Prostate gland (tissue), 2 donors: Measurements from ENCODE around the gene ATP5F1C. TPM values are rescaled to one million over a fixed set of nuclear protein-coding genes. Genes with fewer than 3 reads are reported as not detected.

Experiments
- DNase-seq: peaks from one replicate; pipeline ENCODE4 v3.0.0-alpha.2; 2019; ENCODE audit warnings: low spot score
- H3K27ac ChIP-seq, 2 donors: fragments of 200-600 bp; sonication (generic); 2 replicates each; pipeline ENCODE4 v1.5.1; 2017 to 2019
- H3K27me3 ChIP-seq: fragments of 200-600 bp; sonication (generic); replicated peaks from 2 replicates; pipeline ENCODE4 v1.5.1; 2019; ENCODE audit not compliant: insufficient read depth
- H3K36me3 ChIP-seq, 2 donors: fragments of 200-600 bp; sonication (generic); 1 replicate in 1 of 2; 2 replicates in 1 of 2; pipeline versions ENCODE4 v1.5.1 to v1.8.1; 2017 to 2019
- H3K4me1 ChIP-seq: fragments of 200-600 bp; sonication (generic); replicated peaks from 2 replicates; pipeline ENCODE4 v1.5.1; 2019
- H3K4me3 ChIP-seq, 2 donors: fragments of 200-600 bp; sonication (generic); 2 replicates each; pipeline ENCODE4 v1.5.1; 2017 to 2019
- H3K9me3 ChIP-seq: fragments of 200-600 bp; sonication (generic); 2 replicates; pipeline ENCODE4 v1.5.1; 2017
- CTCF ChIP-seq, 4 experiments: fragments of 200-600 bp in 2 of 4; fragments of 450-650 bp in 2 of 4; sonication (generic) in 2 of 4; IDR thresholded peaks; 1 replicate in 3 of 4; 2 replicates in 1 of 4; pipeline ENCODE4 v1.5.1; 2016 to 2019; ENCODE audit warnings: antibody characterized with exemption in 4 of 4, mild to moderate bottlenecking in 2 of 4, moderate library complexity in 2 of 4
- POLR2A ChIP-seq: fragments of 450-650 bp; IDR thresholded peaks from one replicate; pipeline ENCODE4 v1.6.1; 2016; ENCODE audit warnings: antibody characterized with exemption, mild to moderate bottlenecking
- POLR2AphosphoS5 ChIP-seq: sonication (generic); formaldehyde crosslinking; IDR thresholded peaks from one replicate; pipeline ENCODE4 v1.6.1; 2017; ENCODE audit warnings: antibody characterized with exemption
- WGBS: methylation state at CpG from one replicate; pipeline ENCODE4 v1.1.5; 2018; 5-methylcytosine and 5-hydroxymethylcytosine counted together
- intact Hi-C: fragments of 100-400 bp; cut with DNase I; formaldehyde crosslinking; loops from one replicate; pipeline ENCODE4 v1.14.2; 2022
- total RNA-seq, 2 donors: library from RNA; depleted of rRNA; stranded (reverse); fragments of >200 nt; gene quantifications; one replicate each; pipeline ENCODE4 v1.1.0, GENCODE V29; 2016

ATP5F1C gene
- total RNA-seq, 2 donors from 2014 or later = 207 to 239 TPM

DNA sequence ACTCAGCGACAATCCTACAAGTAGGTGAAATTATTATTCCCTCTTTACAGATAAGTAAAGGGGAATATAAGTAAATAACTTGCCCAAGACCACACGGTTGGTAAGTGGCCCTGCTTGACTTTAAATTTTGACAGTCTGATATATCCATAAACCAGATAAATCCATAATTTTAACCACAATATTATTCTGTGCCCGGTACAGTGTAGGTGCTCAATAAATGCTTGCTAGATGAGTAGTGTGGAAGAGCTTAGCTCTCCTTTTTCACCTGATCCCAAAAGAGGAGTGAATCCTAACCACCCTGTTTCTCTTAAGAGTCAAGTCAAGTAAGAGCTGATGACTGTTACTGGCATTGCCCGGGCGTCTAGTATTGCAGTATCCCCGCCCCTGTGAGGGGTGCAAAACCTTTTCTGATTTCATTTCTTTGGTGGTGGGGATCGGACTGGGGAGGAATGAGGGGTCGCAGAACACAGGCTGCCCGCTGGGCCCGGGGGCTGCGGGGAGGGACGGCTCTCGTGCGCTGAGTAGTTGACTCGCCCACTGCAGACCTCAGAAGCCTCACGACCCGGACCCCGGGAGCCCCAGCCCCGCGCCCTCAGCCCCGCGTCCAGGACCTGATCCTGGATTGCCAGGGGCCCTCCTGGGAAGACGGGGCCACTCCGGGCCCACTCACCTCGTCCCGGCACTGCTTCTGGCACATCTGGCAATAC, 674 bp upstream of the ATP5F1C start:
- 6% methylated on average over 10 of the region's 26 CpGs for WGBS
- no peaks in the 10 kb centered on the region for H3K4me1 ChIP-seq
- H3K27ac ChIP-seq = peak overlapping the region; percentile 80
- TF ChIP-seq POLR2A = no peak
- no peak for TF ChIP-seq POLR2AphosphoS5
- no peak for TF ChIP-seq CTCF (IDR thresholded peaks at IDR 0.05)
- peak overlapping the region; percentile 71 to 90 for H3K4me3 ChIP-seq
- intact Hi-C loops = no loop called here
- no peaks in the 10 kb centered on the region for H3K9me3 ChIP-seq
- no peaks in the 10 kb centered on the region for H3K27me3 ChIP-seq
- H3K36me3 ChIP-seq = no peaks in the 10 kb centered on the region
- DNase-seq = no peak

DNA sequence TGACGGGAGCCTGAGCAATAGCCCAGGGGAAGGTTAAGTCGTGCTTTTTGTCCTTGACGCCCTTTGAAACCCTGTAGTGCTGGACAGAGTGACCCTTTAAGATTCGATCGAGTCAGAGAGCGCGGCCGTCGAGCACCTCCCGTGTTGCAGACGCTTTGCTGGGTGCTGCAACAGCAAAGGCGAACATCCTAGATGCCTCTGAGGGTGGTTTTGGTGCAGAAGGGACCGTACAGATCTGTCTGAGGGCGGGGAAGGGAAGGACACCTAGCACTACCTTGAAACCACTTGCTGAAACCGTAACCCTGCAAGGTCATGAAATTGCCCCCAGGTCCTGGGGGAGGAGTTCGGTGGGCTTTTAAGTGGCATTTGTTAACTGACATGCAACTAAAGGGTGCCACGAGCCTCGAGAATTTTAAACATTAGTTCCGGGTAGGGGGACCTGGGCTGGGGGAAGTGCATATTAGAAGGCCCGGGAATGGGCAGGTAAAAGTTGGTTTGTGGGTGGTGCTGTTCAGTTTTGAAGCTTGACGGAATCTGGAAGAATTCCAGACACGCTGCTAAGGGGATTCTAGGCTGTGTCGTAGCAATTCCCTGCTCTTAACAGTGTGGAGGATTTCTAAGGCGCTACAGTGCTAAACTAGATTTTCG, 786 bp downstream of the ATP5F1C start:
- intact Hi-C loops = no loop called here
- TF ChIP-seq CTCF (IDR thresholded peaks at IDR 0.05) = no peak
- no peak for TF ChIP-seq POLR2AphosphoS5
- TF ChIP-seq POLR2A = no peak
- Histone ChIP-seq H3K4me1 (no peaks in the 10 kb centered on the region), H3K9me3 (no peaks in the 10 kb centered on the region), H3K27ac (peak overlapping the region; percentile 80), H3K36me3 (no peaks in the 10 kb centered on the region), H3K4me3 (peak overlapping the region; percentile 71 to 90), H3K27me3 (no peaks in the 10 kb centered on the region)
- WGBS = 2% methylated on average over 25 of the region's 25 CpGs
- no peak for DNase-seq

DNA sequence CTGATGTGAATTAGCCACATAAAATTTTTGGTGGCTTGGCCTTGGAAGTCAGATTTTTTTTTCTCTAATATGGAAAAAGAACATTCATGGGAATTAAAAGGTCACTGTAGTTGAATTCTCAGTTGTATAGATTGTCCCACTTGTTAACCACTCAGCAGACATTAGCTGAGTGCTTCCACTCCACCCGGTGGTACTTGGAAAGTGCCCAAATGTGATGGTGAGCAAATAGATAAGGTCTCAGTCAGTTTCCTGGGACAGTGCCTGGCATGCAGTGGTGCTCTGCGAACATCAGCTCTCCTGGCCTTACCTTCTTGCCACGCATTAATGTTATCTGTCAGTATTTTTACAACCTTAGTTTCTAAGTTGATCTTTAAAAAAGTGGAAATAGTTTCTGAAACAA, 1.4 kb downstream of the ATP5F1C start:
- Histone ChIP-seq H3K36me3 (no peaks in the 10 kb centered on the region), H3K9me3 (no peaks in the 10 kb centered on the region), H3K4me3 (peak overlapping the region; percentile 71 to 90), H3K27me3 (no peaks in the 10 kb centered on the region), H3K4me1 (no peaks in the 10 kb centered on the region), H3K27ac (no peak overlapping the region)
- 30% methylated on average over 3 of the region's 3 CpGs for WGBS
- TF ChIP-seq POLR2A = no peak
- TF ChIP-seq POLR2AphosphoS5 = no peak
- TF ChIP-seq CTCF (IDR thresholded peaks at IDR 0.05) = no peak
- no peak for DNase-seq
- intact Hi-C loops = no loop called here

DNA sequence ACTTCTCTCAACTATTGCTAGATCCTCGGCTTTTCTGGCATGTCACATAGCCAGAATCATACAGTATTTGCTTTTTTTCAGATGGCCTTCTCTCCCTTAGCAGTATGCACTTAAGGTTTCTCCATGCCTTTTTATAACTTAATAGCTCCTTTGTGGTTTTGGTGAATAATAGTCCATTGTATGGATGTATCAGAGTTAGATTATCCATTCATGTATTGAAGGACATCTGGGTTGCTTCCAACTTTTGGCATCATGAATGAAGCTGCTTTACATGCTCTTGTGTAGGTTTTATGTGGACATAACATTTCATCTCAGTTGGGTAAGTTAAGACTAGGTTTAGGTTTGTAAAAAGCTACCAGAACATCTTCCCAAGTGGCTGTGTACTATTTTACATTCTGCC, 4.6 kb downstream of the ATP5F1C start:
- 60% methylated on average over 1 of the region's 1 CpG for WGBS
- H3K27me3 ChIP-seq = no peaks in the 10 kb centered on the region
- H3K4me1 ChIP-seq = no peaks in the 10 kb centered on the region
- intact Hi-C loops = no loop called here
- no peak overlapping the region for H3K27ac ChIP-seq
- no peaks in the 10 kb centered on the region for H3K36me3 ChIP-seq
- TF ChIP-seq POLR2AphosphoS5 (no peak), CTCF (IDR thresholded peaks at IDR 0.05) (no peak)
- H3K9me3 ChIP-seq = no peaks in the 10 kb centered on the region
- DNase-seq = no peak
- no peak overlapping the region for H3K4me3 ChIP-seq
